GM12873 (cell line): ENCODE results near the gene PSAT1.

Experiments
- CTCF ChIP-seq: IDR thresholded peaks from 2 replicates; pipeline ENCODE4 v1.5.1; 2012; ENCODE audit warnings: low read depth, mild to moderate bottlenecking, moderate library complexity, low read length, control low read depth; ENCODE audit not compliant: insufficient read depth; ENCODE audit errors: missing control alignments

PSAT1 gene

DNA sequence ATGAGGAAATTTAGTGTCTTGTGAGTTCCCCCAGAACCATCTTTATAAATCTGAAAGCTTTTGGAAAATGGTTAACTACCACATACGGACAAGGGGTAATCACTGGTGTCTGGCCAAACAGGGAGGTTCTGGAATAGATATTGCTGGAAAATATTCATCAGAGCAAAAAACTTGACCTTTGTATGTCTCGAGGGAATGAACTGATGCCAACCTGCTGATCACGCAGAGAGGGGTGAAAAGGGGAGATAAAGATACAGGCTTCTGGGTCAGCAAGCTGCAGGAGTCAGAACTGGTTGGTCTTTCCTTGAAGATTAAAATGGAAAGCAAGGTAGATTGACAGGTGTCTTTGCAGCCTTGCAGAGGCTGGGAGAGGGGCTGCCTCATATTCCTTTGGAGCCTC lies 35.5 kb downstream of the PSAT1 start:
- TF ChIP-seq CTCF: no peak

- no peak for TF ChIP-seq CTCF
These were observed 51.9 kb downstream of the PSAT1 start for GRCh38 chr9:78348848-78349247.

GRCh38 chr9:78351816-78352215 lies 54.9 kb downstream of the PSAT1 start:
- no peak for TF ChIP-seq CTCF

DNA sequence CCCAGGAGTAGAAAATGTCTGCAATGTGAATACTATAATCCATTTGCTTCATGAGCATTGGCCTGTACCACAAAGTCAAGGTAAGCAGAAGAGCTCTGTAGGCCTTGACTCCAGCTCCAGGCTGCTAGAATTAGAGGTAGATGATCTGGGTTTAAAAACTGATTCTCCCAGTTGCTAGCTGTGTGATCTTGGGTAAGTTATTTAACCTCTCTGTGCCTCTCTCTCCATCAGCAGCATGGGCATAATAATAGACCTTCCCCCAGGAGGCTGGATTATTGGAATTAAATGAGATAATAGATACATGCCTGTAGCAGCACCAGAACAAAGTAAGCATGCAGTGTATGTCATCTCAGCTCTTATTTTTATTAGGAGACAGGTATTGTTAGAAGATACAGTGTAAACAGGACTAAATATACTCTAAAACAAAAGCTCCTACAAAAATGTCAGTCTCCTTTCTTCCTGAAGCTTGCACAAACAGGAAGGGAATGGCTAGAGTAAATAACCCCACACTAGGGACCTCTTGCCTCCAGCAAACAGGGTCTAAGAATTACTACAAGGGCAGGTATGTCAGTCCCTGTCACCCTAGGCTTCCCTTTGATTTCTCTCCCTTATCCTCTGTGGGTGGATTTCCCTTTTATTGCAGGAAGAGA lies 57.5 kb downstream of the PSAT1 start:
- TF ChIP-seq CTCF: no peak

- TF ChIP-seq CTCF: no peak
These were observed 58.1 kb downstream of the PSAT1 start for GRCh38 chr9:78354989-78355388.

- TF ChIP-seq CTCF: no peak
These were observed 59.7 kb downstream of the PSAT1 start for GRCh38 chr9:78356634-78357033.

- no peak for TF ChIP-seq CTCF
These were observed 60.4 kb downstream of the PSAT1 start for GRCh38 chr9:78357165-78357873.
